ENCODE data around the gene TMPRSS6.

DNA sequence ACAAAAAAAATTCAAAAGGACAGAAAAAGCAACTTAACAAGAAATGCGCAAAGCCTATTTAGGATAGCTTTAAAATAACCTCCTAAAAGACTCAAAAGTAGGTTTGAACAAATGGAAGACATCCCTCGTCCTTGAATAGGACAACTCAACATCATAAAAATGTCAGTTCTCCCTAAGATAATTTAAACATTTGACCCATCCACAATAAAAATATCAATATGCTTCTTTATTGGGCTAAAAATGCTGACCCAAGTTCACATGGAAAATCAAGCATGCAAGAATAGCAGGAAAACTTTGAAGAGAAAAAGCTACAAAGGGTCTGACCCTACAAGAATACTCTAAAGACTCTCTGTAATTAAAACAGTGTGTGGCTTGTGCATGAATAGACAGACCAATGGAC lies 70.0 kb downstream of the TMPRSS6 start:
- TF ChIP-seq, protein P1, sequence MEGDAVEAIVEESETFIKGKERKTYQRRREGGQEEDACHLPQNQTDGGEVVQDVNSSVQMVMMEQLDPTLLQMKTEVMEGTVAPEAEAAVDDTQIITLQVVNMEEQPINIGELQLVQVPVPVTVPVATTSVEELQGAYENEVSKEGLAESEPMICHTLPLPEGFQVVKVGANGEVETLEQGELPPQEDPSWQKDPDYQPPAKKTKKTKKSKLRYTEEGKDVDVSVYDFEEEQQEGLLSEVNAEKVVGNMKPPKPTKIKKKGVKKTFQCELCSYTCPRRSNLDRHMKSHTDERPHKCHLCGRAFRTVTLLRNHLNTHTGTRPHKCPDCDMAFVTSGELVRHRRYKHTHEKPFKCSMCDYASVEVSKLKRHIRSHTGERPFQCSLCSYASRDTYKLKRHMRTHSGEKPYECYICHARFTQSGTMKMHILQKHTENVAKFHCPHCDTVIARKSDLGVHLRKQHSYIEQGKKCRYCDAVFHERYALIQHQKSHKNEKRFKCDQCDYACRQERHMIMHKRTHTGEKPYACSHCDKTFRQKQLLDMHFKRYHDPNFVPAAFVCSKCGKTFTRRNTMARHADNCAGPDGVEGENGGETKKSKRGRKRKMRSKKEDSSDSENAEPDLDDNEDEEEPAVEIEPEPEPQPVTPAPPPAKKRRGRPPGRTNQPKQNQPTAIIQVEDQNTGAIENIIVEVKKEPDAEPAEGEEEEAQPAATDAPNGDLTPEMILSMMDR (conservative IDR thresholded peaks at IDR 0.05 in 1 of 2, IDR thresholded peaks at IDR 0.05 in 1 of 2; ENCODE audit: extremely low read depth in 1 of 2, insufficient read depth in 1 of 2, low read depth in 1 of 2, low read length in 2 of 2), result no peak
- TF ChIP-seq EZH2 (IDR thresholded peaks at IDR 0.05; ENCODE audit: borderline replicate concordance, low read length), result no peak

Data from mammary epithelial cell (primary cell).